HG03378 (cell line): ENCODE data around the gene MRPS31.

Experiments
- ATAC-seq: cut with Tn5 transposase; IDR thresholded peaks from one replicate; pipeline ENCODE4 v1.9.1; 2021; ENCODE audit warnings: mild to moderate bottlenecking, moderate library complexity; ENCODE audit not compliant: unreplicated experiment

MRPS31 gene

GRCh38 chr13:40770934-40771618 is at the start of gene MRPS31:
MRPS31 (minus strand) TSS chr13:40771190; CDS start chr13:40771136, 54 bp downstream.
- ATAC-seq: peak; percentile 75

GRCh38 chr13:40819797-40820315 is 48.9 kb upstream of the MRPS31 start:
- ATAC-seq: no peak

DNA sequence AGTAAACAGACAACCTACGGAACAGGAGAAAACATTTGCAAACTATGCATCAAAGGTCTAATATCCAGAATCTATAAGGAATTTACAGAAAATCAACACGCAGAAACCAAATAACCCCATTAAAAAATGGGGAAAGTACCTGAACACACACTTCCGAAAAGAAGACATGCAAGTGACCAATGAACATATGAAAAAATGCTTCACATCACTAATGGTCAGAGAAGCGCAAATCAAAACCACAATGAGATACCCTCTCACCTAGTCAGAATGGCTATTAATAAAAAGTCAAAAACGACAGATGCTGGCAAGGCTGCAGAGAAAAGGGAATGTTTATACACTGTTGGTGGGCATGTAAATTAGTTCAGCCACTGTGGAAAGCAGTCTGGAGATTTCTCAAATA is 47.9 kb upstream of the MRPS31 start:
- no peak for ATAC-seq

- ATAC-seq: no peak
Measured at GRCh38 chr13:40814803-40815202, 43.8 kb upstream of the MRPS31 start.

DNA sequence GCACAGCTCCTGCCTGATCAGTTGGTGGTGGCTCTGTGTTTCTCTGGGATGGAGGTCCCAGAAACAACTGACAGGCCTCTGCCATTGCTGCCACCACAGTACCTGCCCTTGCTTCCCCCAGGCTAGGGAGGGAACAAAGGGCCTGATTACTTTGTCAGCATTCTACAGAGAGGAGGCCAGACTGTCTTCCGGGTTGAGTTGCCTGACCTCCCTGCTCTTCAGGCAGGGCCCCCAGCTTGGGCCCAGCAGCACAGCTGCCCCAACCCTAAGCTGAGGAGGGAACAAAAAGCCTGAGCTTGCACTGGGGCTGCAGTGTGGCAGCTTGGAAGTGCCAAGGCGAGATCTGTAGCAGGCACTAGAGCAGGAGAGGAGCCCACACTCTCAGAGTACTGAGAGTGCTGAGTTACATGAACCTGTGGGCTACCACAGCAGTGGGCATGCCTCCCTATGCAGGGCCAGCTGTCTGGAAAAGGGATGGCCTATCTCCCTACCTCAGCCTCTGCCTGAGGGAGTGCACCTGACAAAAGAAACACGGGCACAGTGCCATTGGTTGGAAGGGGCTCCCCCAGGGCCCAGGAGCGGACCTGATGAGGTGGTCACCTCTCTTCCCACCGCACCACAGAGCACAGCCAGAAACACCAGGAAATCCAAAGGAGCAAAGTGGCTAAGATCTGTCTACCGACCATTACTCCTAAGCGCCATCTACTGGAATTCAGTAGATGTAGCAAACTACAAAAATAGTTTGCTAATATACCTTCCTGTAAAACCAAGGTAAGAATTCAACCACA is 42.9 kb upstream of the MRPS31 start:
- no peak for ATAC-seq

GRCh38 chr13:40812724-40813445 is 41.9 kb upstream of the MRPS31 start:
- no peak for ATAC-seq

- ATAC-seq: peak; percentile 50
Measured at GRCh38 chr13:40812102-40812501, 41.1 kb upstream of the MRPS31 start.

GRCh38 chr13:40809471-40809870 is 38.5 kb upstream of the MRPS31 start:
- ATAC-seq: no peak

DNA sequence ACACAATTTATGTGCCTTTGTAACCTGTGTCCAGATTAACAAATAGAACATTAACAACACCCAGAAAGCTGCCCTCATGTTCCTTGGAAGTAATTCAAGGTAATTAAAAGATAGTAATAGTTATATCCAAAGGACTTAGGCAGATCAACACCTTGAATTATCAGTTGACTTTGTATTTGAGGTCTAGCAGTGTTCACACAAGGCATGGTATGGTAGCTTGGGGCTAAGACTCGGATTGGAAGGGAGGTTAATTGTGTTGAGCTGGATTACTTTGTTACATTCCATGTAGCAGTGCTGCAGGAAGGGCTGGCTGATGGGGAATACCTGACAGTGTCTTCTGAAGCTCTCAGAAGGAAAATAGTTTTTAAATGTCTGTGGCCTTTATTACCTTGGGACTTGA is 35.3 kb upstream of the MRPS31 start:
- ATAC-seq: no peak

GRCh38 chr13:40803316-40803715 is 32.3 kb upstream of the MRPS31 start:
- no peak for ATAC-seq

GRCh38 chr13:40801255-40802217 is 30.5 kb upstream of the MRPS31 start:
- ATAC-seq: no peak

GRCh38 chr13:40800559-40800958 is 29.6 kb upstream of the MRPS31 start:
- no peak for ATAC-seq

- no peak for ATAC-seq
Measured at GRCh38 chr13:40799508-40799907, 28.5 kb upstream of the MRPS31 start.

DNA sequence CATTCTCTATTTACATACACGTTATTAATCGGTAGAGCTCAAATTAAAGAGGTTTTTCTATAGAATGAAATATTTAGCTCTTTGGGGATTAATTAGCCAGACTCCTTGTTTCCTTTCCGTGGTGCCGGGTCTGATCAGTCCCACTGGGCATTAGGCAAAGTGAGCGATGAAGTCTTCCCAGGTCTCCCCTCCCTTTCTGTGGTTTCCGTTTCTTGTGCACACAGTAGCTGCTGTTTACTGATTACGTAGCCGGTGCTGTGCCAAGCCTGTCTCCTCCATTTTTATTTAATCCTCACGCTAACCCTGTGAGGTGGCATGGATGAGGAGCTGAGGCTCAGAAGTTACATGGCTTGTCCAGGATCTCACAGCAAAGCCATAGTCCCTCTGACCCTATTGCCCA is 27.4 kb upstream of the MRPS31 start:
- no peak for ATAC-seq

DNA sequence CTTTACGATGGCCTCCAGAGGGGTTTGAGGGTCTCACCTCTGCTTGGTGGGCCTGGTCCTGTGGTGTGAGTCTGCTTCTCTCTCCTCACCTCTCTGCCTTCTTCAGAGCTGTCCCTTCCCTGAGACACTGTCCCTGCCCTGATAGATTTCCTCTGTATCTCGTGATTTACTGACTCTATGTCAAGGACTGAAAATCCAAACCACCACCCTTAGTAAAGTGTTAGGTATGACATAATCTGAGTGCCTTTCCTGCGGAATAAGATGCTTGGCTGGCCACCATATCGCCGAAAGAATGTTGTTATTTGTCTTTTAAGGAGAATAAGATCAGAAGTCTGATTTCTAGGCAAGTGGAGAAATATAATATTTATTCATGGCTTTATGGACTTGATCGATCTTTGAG is 25.7 kb upstream of the MRPS31 start:
- no peak for ATAC-seq

DNA sequence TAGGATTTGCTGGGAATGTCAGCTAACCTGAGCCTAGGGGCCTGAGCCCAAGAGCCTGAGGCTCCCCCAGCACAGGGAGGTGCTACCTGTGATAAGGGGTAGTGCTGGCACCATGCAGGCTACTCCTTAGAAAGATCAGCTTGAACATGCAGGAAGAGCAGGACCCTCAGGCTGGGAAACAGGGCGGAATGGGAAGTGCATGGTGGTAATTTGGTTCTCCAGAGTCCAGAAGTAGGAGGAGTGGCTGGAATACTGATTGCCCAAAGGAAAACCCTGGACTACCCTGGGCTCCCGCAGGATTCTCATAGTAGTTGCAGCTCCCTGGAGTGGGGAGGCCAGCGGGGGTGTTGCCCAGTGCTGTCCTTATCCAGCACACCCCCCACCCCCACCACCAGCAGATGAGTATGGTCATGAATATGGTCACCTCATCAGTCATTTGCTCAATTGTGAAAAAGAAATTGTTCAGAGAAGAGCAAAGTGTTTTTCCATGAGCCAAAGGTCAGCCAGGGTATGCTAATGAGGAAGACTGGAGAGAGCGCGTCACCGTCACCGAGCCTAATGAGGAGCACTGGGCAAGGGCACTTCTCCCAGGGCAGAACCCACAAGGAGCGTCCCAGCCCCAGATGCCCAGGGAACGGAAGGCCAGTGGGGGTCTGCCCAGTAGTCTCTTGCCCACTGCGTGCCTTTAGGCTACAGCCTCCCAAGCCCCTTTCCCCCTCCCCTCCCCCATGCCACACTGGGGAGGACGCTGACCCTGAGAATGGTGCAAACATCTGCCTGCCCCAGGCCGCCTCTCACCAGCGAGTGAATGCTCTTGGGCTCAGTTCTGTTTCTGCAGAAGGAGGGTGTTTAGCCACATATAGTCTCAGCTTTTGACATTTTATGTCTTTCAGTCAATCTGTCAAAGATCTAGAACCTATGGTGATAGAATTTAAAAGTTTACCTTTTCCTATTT is 23.7 kb upstream of the MRPS31 start:
- ATAC-seq: no peak

DNA sequence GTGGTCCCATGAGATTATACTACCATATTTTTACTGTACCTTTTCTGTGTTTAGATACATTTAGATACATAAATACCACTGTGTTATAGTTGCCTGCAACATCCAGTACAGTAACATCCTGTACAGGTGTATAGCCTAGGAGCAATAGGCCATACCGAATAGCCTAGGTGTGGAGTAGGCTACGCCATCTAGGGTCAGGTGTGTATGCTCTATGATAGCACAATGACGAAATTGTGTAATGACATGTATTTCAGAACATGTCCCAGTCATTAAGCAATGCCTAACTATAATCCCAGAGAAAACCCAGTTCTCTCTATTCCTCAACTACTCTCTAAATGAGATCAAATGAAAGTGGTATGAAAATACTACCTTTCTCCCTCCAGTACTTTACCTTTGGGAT is 22.3 kb upstream of the MRPS31 start:
- ATAC-seq: no peak

GRCh38 chr13:40792284-40793051 is 21.5 kb upstream of the MRPS31 start:
- ATAC-seq: peak; percentile 54
